H9 (cell line): Measurements from ENCODE around the gene HIPK2. TPM values are rescaled to one million over a fixed set of nuclear protein-coding genes. Genes with fewer than 3 reads are reported as not detected.

Source experiments
- DNase-seq: peaks from one replicate; pipeline ENCODE4 v3.0.0-alpha.2; 2017
- H2AFZ ChIP-seq: one replicate; pipeline ENCODE4 v1.6.1; 2013; ENCODE audit warnings: mild to moderate bottlenecking, low read length, control low read depth, moderate library complexity
- H2AK5ac ChIP-seq: 2 replicates; pipeline ENCODE4 v1.6.1; 2013; ENCODE audit warnings: low read length, control low read depth, mixed read lengths; ENCODE audit not compliant: insufficient read length
- H2BK120ac ChIP-seq: one replicate; pipeline ENCODE4 v1.6.1; 2013; ENCODE audit warnings: low read depth, mild to moderate bottlenecking, low read length, control low read depth, inconsistent platforms; ENCODE audit not compliant: poor library complexity, severe bottlenecking
- H2BK12ac ChIP-seq: 2 replicates; pipeline ENCODE4 v1.6.1; 2013; ENCODE audit warnings: low read length, control low read depth, mixed read lengths, low read depth; ENCODE audit not compliant: insufficient read length
- H2BK15ac ChIP-seq: 2 replicates; pipeline ENCODE4 v1.6.1; 2013; ENCODE audit warnings: low read depth, low read length, control low read depth
- H2BK20ac ChIP-seq: one replicate; pipeline ENCODE4 v1.6.1; 2013; ENCODE audit warnings: low read depth, mild to moderate bottlenecking, low read length, control low read depth, inconsistent platforms; ENCODE audit not compliant: poor library complexity, severe bottlenecking
- H2BK5ac ChIP-seq: 2 replicates; pipeline ENCODE4 v1.6.1; 2013; ENCODE audit warnings: low read length, control low read depth, mixed read lengths; ENCODE audit not compliant: insufficient read length
- H3K14ac ChIP-seq: 2 replicates; pipeline ENCODE4 v1.6.1; 2013; ENCODE audit warnings: low read length, control low read depth; ENCODE audit not compliant: insufficient read depth
- H3K18ac ChIP-seq: 2 replicates; pipeline ENCODE4 v1.6.1; 2013; ENCODE audit warnings: low read depth, mild to moderate bottlenecking, mixed read lengths, low read length, control low read depth; ENCODE audit not compliant: insufficient read length
- H3K23ac ChIP-seq: 2 replicates; pipeline ENCODE4 v1.6.1; 2013; ENCODE audit warnings: low read length, control low read depth, mixed read lengths, low read depth; ENCODE audit not compliant: insufficient read length
- H3K23me2 ChIP-seq: 2 replicates; pipeline ENCODE4 v1.6.1; 2013; ENCODE audit warnings: low read depth, mild to moderate bottlenecking, mixed read lengths, low read length, control low read depth; ENCODE audit not compliant: insufficient read length, poor library complexity, severe bottlenecking
- H3K27ac ChIP-seq: 2 replicates; pipeline ENCODE4 v1.5.1; 2013; ENCODE audit warnings: low read length, control low read depth, mixed read lengths, low read depth; ENCODE audit not compliant: insufficient read length
- H3K27me3 ChIP-seq: 2 replicates; pipeline ENCODE4 v1.6.1; 2013; ENCODE audit warnings: low read length, control low read depth, inconsistent platforms; ENCODE audit not compliant: insufficient read depth
- H3K4ac ChIP-seq: 2 replicates; pipeline ENCODE4 v1.6.1; 2013; ENCODE audit warnings: low read depth, mild to moderate bottlenecking, control low read depth, inconsistent platforms, low read length, moderate library complexity
- H3K4me1 ChIP-seq: 2 replicates; pipeline ENCODE4 v1.6.1; 2013; ENCODE audit warnings: low read length, control low read depth, inconsistent platforms; ENCODE audit not compliant: insufficient read depth
- H3K4me2 ChIP-seq: 2 replicates; pipeline ENCODE4 v1.6.1; 2013; ENCODE audit warnings: low read length, control low read depth, mixed read lengths; ENCODE audit not compliant: insufficient read length, insufficient read depth
- H3K56ac ChIP-seq: 2 replicates; pipeline ENCODE4 v1.6.1; 2013; ENCODE audit warnings: low read depth, mild to moderate bottlenecking, mixed read lengths, low read length, control low read depth; ENCODE audit not compliant: insufficient read length
- H3K79me1 ChIP-seq: 2 replicates; pipeline ENCODE4 v1.6.1; 2013; ENCODE audit warnings: low read depth, mild to moderate bottlenecking, moderate library complexity, low read length, control low read depth, inconsistent platforms; ENCODE audit not compliant: insufficient read depth, poor library complexity, severe bottlenecking
- H3K79me2 ChIP-seq: 2 replicates; pipeline ENCODE4 v1.6.1; 2013; ENCODE audit warnings: low read length, control low read depth, inconsistent platforms; ENCODE audit not compliant: insufficient read depth
- H3K9ac ChIP-seq: 2 replicates; pipeline ENCODE4 v1.6.1; 2013; ENCODE audit warnings: low read length, control low read depth, mixed read lengths; ENCODE audit not compliant: insufficient read length; ENCODE audit errors: extremely low read depth
- H3K9me3 ChIP-seq: one replicate; pipeline ENCODE4 v1.6.1; 2013; ENCODE audit warnings: low read depth, low read length, inconsistent platforms; ENCODE audit not compliant: control insufficient read depth
- H3T11ph ChIP-seq: one replicate; pipeline ENCODE4 v1.6.1; 2013; ENCODE audit warnings: mild to moderate bottlenecking, low read length, control low read depth, inconsistent platforms
- H4K20me1 ChIP-seq: one replicate; pipeline ENCODE4 v1.6.1; 2013; ENCODE audit not compliant: control insufficient read depth, insufficient read length, insufficient read depth
- H4K5ac ChIP-seq: 2 replicates; pipeline ENCODE4 v1.6.1; 2013; ENCODE audit warnings: low read depth, mild to moderate bottlenecking, mixed read lengths, low read length, control low read depth; ENCODE audit not compliant: insufficient read length
- H4K8ac ChIP-seq: replicated peaks from 2 replicates; pipeline ENCODE4 v1.6.1; 2013; ENCODE audit warnings: low read length, control low read depth, mixed read lengths, low read depth; ENCODE audit not compliant: insufficient read length
- H4K91ac ChIP-seq: 2 replicates; pipeline ENCODE4 v1.6.1; 2013; ENCODE audit warnings: low read depth, mild to moderate bottlenecking, moderate library complexity, mixed read lengths, low read length, control low read depth; ENCODE audit not compliant: insufficient read length
- H3K27ac Mint-ChIP-seq, 3 experiments: 2 replicates in 2 of 3; 3 replicates in 1 of 3; pipeline ENCODE4 v1.8.0; 2020 to 2021; ENCODE audit warnings: mixed read lengths in 3 of 3, mild to moderate bottlenecking in 1 of 3, moderate library complexity in 1 of 3
- H3K27me3 Mint-ChIP-seq: 2 replicates; pipeline ENCODE4 v1.8.0; 2021; ENCODE audit warnings: low read depth, mild to moderate bottlenecking, moderate library complexity, mixed read lengths
- H3K36me3 Mint-ChIP-seq, 3 experiments: 2 replicates in 2 of 3; 3 replicates in 1 of 3; pipeline ENCODE4 v1.8.0; 2020 to 2021; ENCODE audit warnings: low read depth in 3 of 3, mixed read lengths in 3 of 3; ENCODE audit not compliant: insufficient read depth in 1 of 3
- H3K4me1 Mint-ChIP-seq, 2 experiments: 2 replicates each; pipeline ENCODE4 v1.8.0; 2020; ENCODE audit warnings: mixed read lengths in 2 of 2
- H3K4me3 Mint-ChIP-seq, 2 experiments: 2 replicates in 1 of 2; 3 replicates in 1 of 2; pipeline ENCODE4 v1.8.0; 2020 to 2021; ENCODE audit warnings: mild to moderate bottlenecking in 2 of 2, mixed read lengths in 2 of 2, moderate library complexity in 1 of 2
- H3K9me3 Mint-ChIP-seq, 2 experiments: 2 replicates in 1 of 2; 3 replicates in 1 of 2; pipeline ENCODE4 v1.8.0; 2020; ENCODE audit warnings: mild to moderate bottlenecking in 2 of 2, mixed read lengths in 2 of 2, moderate library complexity in 1 of 2
- CTCF ChIP-seq: fragments of 200-600 bp; sonication (generic); conservative IDR thresholded peaks from 3 replicates; pipeline ENCODE4 v1.8.0; 2021; ENCODE audit warnings: antibody characterized with exemption, mild to moderate bottlenecking
- WGBS: extraction: QIAGEN DNeasy Blood & Tissue Kit; methylation state at CpG from one replicate; pipeline ENCODE4 v1.1.7; 2013; ENCODE audit warnings: missing lambda C conversion rate, low lambda C conversion rate, mixed read lengths; ENCODE audit not compliant: insufficient read length; ENCODE audit errors: extremely low coverage; 5-methylcytosine and 5-hydroxymethylcytosine counted together
- total RNA-seq: library from RNA; stranded (reverse); gene quantifications from 2 replicates; pipeline ENCODE4 v1.2.1, GENCODE V29; 2021

The HIPK2 gene
- total RNA-seq, 1 experiment from 2014 or later = 21.9 TPM

- H3K27me3 Mint-ChIP-seq = peaks cover 1% of the 10 kb centered on the region; the same call in 1 of the 2 replicates
Measured at GRCh38 chr7:139679731-139680594, 97.8 kb downstream of the HIPK2 start.

More at GRCh38 chr7:139679731-139680594, 97.8 kb downstream of the HIPK2 start:
- H3K9me3 Mint-ChIP-seq = peaks cover 3 to 6% of the 10 kb centered on the region in 2 experiments; a peak in 4 of 5 replicates
- Histone ChIP-seq H3K23me2 (no peaks in the 10 kb centered on the region), H3K23ac (no peak overlapping the region), H4K91ac (no peak overlapping the region), H3K27me3 (no peaks in the 10 kb centered on the region), H2BK15ac (no peak overlapping the region), H2AFZ (no peak overlapping the region), H4K5ac (no peak overlapping the region), H3K9me3 (no peaks in the 10 kb centered on the region), H3K4me2 (no peak overlapping the region), H3K27ac (no peak overlapping the region), H3K79me2 (no peaks in the 10 kb centered on the region), H2AK5ac (no peak overlapping the region), H3K56ac (no peak overlapping the region), H3K9ac (no peak overlapping the region), H2BK120ac (no peak overlapping the region), H3T11ph (no peak overlapping the region), H3K79me1 (no peaks in the 10 kb centered on the region), H3K14ac (no peak overlapping the region; the same call in 1 of the 2 replicates), H3K18ac (no peak overlapping the region), H2BK20ac (no peak overlapping the region), H3K4me1 (no peaks in the 10 kb centered on the region; the same call in 1 of the 2 replicates), H2BK12ac (no peak overlapping the region), H3K4ac (no peak overlapping the region), H2BK5ac (no peak overlapping the region), H4K20me1 (no peaks in the 10 kb centered on the region), H4K8ac (no peak overlapping the region)
- TF ChIP-seq CTCF = no peak
- WGBS = no CpG with 5 or more reads among the region's 13 CpGs
- no peak overlapping the region for H3K4me3 Mint-ChIP-seq
- no peak for DNase-seq
- peaks cover 0 to 2% (median 0%) of the 10 kb centered on the region in 3 experiments; a peak in 1 of 7 replicates for H3K36me3 Mint-ChIP-seq
- H3K4me1 Mint-ChIP-seq = peaks cover 36 to 39% of the 10 kb centered on the region in 2 experiments
- peak overlapping the region; percentile 58 to 77 (median 61); a peak in 5 of 7 replicates for H3K27ac Mint-ChIP-seq
